ENCODE results near the gene THEMIS. TPM values are rescaled to one million over a fixed set of nuclear protein-coding genes. Genes with fewer than 3 reads are reported as not detected.

THEMIS gene
- not detected for total RNA-seq (ENCODE audit: unreplicated experiment)
- long read RNA-seq: 0 reads

- TF ChIP-seq CTCF (IDR thresholded peaks at IDR 0.05; ENCODE audit: partially characterized antibody, unreplicated experiment): no peak
- Mint-ChIP-seq H3K4me3 (ENCODE audit: unreplicated experiment) (no peak within 1 kb of the TSS), H3K36me3 (ENCODE audit: unreplicated experiment) (no peaks in the 10 kb centered on the region), H3K4me1 (ENCODE audit: low read depth, unreplicated experiment) (peaks cover 5% of the 10 kb centered on the region), H3K27ac (ENCODE audit: unreplicated experiment) (no peak within 1 kb of the TSS), H3K9me3 (ENCODE audit: unreplicated experiment) (no peaks in the 10 kb centered on the region), H3K27me3 (ENCODE audit: unreplicated experiment) (no peaks in the 10 kb centered on the region)
- DNase-seq: no peak
Measured at GRCh38 chr6:127900935-127901334, at the start of gene THEMIS. Gene THEMIS (minus strand): TSS chr6:127901058. CDS start chr6:127900932, 126 bp downstream.

- Mint-ChIP-seq H3K27me3 (ENCODE audit: unreplicated experiment) (no peaks in the 10 kb centered on the region), H3K36me3 (ENCODE audit: unreplicated experiment) (no peaks in the 10 kb centered on the region), H3K4me3 (ENCODE audit: unreplicated experiment) (no peak overlapping the region), H3K27ac (ENCODE audit: unreplicated experiment) (no peak overlapping the region), H3K9me3 (ENCODE audit: unreplicated experiment) (no peaks in the 10 kb centered on the region), H3K4me1 (ENCODE audit: low read depth, unreplicated experiment) (no peaks in the 10 kb centered on the region)
- DNase-seq: no peak
- no peak for TF ChIP-seq CTCF (IDR thresholded peaks at IDR 0.05; ENCODE audit: partially characterized antibody, unreplicated experiment)
Measured at GRCh38 chr6:127949251-127949650, 48.4 kb upstream of the THEMIS start.

- no peak for DNase-seq
- Mint-ChIP-seq H3K36me3 (ENCODE audit: unreplicated experiment) (no peaks in the 10 kb centered on the region), H3K9me3 (ENCODE audit: unreplicated experiment) (no peaks in the 10 kb centered on the region), H3K27me3 (ENCODE audit: unreplicated experiment) (no peaks in the 10 kb centered on the region), H3K4me3 (ENCODE audit: unreplicated experiment) (no peak overlapping the region), H3K4me1 (ENCODE audit: low read depth, unreplicated experiment) (no peaks in the 10 kb centered on the region), H3K27ac (ENCODE audit: unreplicated experiment) (no peak overlapping the region)
- TF ChIP-seq CTCF (IDR thresholded peaks at IDR 0.05; ENCODE audit: partially characterized antibody, unreplicated experiment): no peak
Measured at GRCh38 chr6:127946388-127946787, 45.5 kb upstream of the THEMIS start.

- no peak for TF ChIP-seq CTCF (IDR thresholded peaks at IDR 0.05; ENCODE audit: partially characterized antibody, unreplicated experiment)
- Mint-ChIP-seq H3K9me3 (ENCODE audit: unreplicated experiment) (no peaks in the 10 kb centered on the region), H3K36me3 (ENCODE audit: unreplicated experiment) (no peaks in the 10 kb centered on the region), H3K4me1 (ENCODE audit: low read depth, unreplicated experiment) (no peaks in the 10 kb centered on the region), H3K4me3 (ENCODE audit: unreplicated experiment) (no peak overlapping the region), H3K27ac (ENCODE audit: unreplicated experiment) (no peak overlapping the region), H3K27me3 (ENCODE audit: unreplicated experiment) (no peaks in the 10 kb centered on the region)
- DNase-seq: no peak
Measured at GRCh38 chr6:127945434-127946097, 44.7 kb upstream of the THEMIS start.

- H3K27me3 Mint-ChIP-seq (ENCODE audit: unreplicated experiment): no peaks in the 10 kb centered on the region
- no peak overlapping the region for H3K4me3 Mint-ChIP-seq (ENCODE audit: unreplicated experiment)
- H3K36me3 Mint-ChIP-seq (ENCODE audit: unreplicated experiment): no peaks in the 10 kb centered on the region
- no peak for DNase-seq
- H3K9me3 Mint-ChIP-seq (ENCODE audit: unreplicated experiment): no peaks in the 10 kb centered on the region
- TF ChIP-seq CTCF (IDR thresholded peaks at IDR 0.05; ENCODE audit: partially characterized antibody, unreplicated experiment): no peak
- H3K27ac Mint-ChIP-seq (ENCODE audit: unreplicated experiment): no peak overlapping the region
- no peaks in the 10 kb centered on the region for H3K4me1 Mint-ChIP-seq (ENCODE audit: low read depth, unreplicated experiment)
Measured at GRCh38 chr6:127941228-127941627, 40.4 kb upstream of the THEMIS start.

Measured in glutamatergic neuron (in vitro differentiated cells).